Activated T-cell treated with anti-CD3 and anti-CD28 coated beads, Interleukin-2, amount 50 U/mL, for 24 hours (primary cell): ENCODE data around the gene GRM2.
"Not testable (repeated sequence)": the region's sequence is repeated elsewhere in the genome, so short reads cannot be mapped to it uniquely, and the experiment has no call there.

Experiments
- DNase-seq: peaks from one replicate; pipeline ENCODE4 v3.0.0-alpha.2; 2020
- H3K27ac Mint-ChIP-seq: 2 replicates; pipeline ENCODE4 v1.8.0; 2020; ENCODE audit warnings: mild to moderate bottlenecking, mixed read lengths
- H3K27me3 Mint-ChIP-seq: 2 replicates; pipeline ENCODE4 v1.8.0; 2020; ENCODE audit warnings: mixed read lengths
- H3K36me3 Mint-ChIP-seq: 2 replicates; pipeline ENCODE4 v1.8.0; 2020; ENCODE audit warnings: low read depth, mixed read lengths
- H3K4me1 Mint-ChIP-seq: 2 replicates; pipeline ENCODE4 v1.8.0; 2020; ENCODE audit warnings: low read depth, mixed read lengths
- H3K4me3 Mint-ChIP-seq: 2 replicates; pipeline ENCODE4 v1.8.0; 2020; ENCODE audit warnings: mild to moderate bottlenecking, moderate library complexity, mixed read lengths
- H3K9me3 Mint-ChIP-seq: 2 replicates; pipeline ENCODE4 v1.8.0; 2020; ENCODE audit warnings: mixed read lengths

Gene GRM2

GRCh38 chr3:51718547-51719409 lies 11.9 kb downstream of the GRM2 start:
- Mint-ChIP-seq H3K9me3 (peaks cover 2% of the 10 kb centered on the region), H3K4me1 (peaks cover 31% of the 10 kb centered on the region), H3K4me3 (no peak overlapping the region), H3K27me3 (no peaks in the 10 kb centered on the region), H3K27ac (no peak overlapping the region), H3K36me3 (no peaks in the 10 kb centered on the region)
- DNase-seq: peak; percentile 61

GRCh38 chr3:51719410-51720025 lies 12.7 kb downstream of the GRM2 start:
- H3K4me1 Mint-ChIP-seq: peaks cover 31% of the 10 kb centered on the region
- peaks cover 2% of the 10 kb centered on the region for H3K9me3 Mint-ChIP-seq
- peak; percentile 22 for DNase-seq
- H3K27ac Mint-ChIP-seq: no peak overlapping the region
- no peak overlapping the region for H3K4me3 Mint-ChIP-seq
- no peaks in the 10 kb centered on the region for H3K27me3 Mint-ChIP-seq
- no peaks in the 10 kb centered on the region for H3K36me3 Mint-ChIP-seq

GRCh38 chr3:51720292-51721061 lies 13.6 kb downstream of the GRM2 start:
- no peak overlapping the region for H3K27ac Mint-ChIP-seq
- H3K4me1 Mint-ChIP-seq: peaks cover 31% of the 10 kb centered on the region
- H3K36me3 Mint-ChIP-seq: no peaks in the 10 kb centered on the region
- H3K4me3 Mint-ChIP-seq: no peak overlapping the region
- no peaks in the 10 kb centered on the region for H3K27me3 Mint-ChIP-seq
- peaks cover 2% of the 10 kb centered on the region for H3K9me3 Mint-ChIP-seq
- DNase-seq: no peak

- H3K27ac Mint-ChIP-seq: no peak overlapping the region
- H3K27me3 Mint-ChIP-seq: no peaks in the 10 kb centered on the region
- no peak overlapping the region for H3K4me3 Mint-ChIP-seq
- H3K9me3 Mint-ChIP-seq: peaks cover 2% of the 10 kb centered on the region
- no peaks in the 10 kb centered on the region for H3K36me3 Mint-ChIP-seq
- no peak for DNase-seq
- H3K4me1 Mint-ChIP-seq: peaks cover 31% of the 10 kb centered on the region
Measured at GRCh38 chr3:51721062-51721745, 14.3 kb downstream of the GRM2 start.

- no peak for DNase-seq
- peaks cover 2% of the 10 kb centered on the region for H3K9me3 Mint-ChIP-seq
- H3K27ac Mint-ChIP-seq: peak overlapping the region; percentile 23
- no peaks in the 10 kb centered on the region for H3K36me3 Mint-ChIP-seq
- H3K4me3 Mint-ChIP-seq: no peak overlapping the region
- H3K4me1 Mint-ChIP-seq: peaks cover 33% of the 10 kb centered on the region
- no peaks in the 10 kb centered on the region for H3K27me3 Mint-ChIP-seq
Measured at GRCh38 chr3:51722362-51722761, 15.5 kb downstream of the GRM2 start.

GRCh38 chr3:51727500-51727899 lies 20.6 kb downstream of the GRM2 start:
- Mint-ChIP-seq H3K9me3 (peaks cover under 1% of the 10 kb centered on the region), H3K27me3 (no peaks in the 10 kb centered on the region), H3K27ac (peak overlapping the region; percentile 23), H3K36me3 (no peaks in the 10 kb centered on the region), H3K4me1 (peaks cover 29% of the 10 kb centered on the region), H3K4me3 (no peak overlapping the region)
- DNase-seq: no peak

GRCh38 chr3:51729042-51729633 lies 22.3 kb downstream of the GRM2 start:
- Mint-ChIP-seq H3K9me3 (no peaks in the 10 kb centered on the region), H3K4me1 (peaks cover 35% of the 10 kb centered on the region), H3K27ac (peak overlapping the region; percentile 76), H3K36me3 (no peaks in the 10 kb centered on the region), H3K4me3 (no peak overlapping the region), H3K27me3 (no peaks in the 10 kb centered on the region)
- no peak for DNase-seq

- peaks cover 39% of the 10 kb centered on the region for H3K4me1 Mint-ChIP-seq
- DNase-seq: no peak
- H3K9me3 Mint-ChIP-seq: no peaks in the 10 kb centered on the region
- H3K4me3 Mint-ChIP-seq: peak overlapping the region; percentile 2
- H3K27ac Mint-ChIP-seq: peak overlapping the region; percentile 9
- peaks cover 26% of the 10 kb centered on the region for H3K27me3 Mint-ChIP-seq
- no peaks in the 10 kb centered on the region for H3K36me3 Mint-ChIP-seq
Measured at GRCh38 chr3:51733859-51734571, 27.1 kb downstream of the GRM2 start.

- no peaks in the 10 kb centered on the region for H3K36me3 Mint-ChIP-seq
- peaks cover 35% of the 10 kb centered on the region for H3K4me1 Mint-ChIP-seq
- H3K27me3 Mint-ChIP-seq: peaks cover 30% of the 10 kb centered on the region
- H3K27ac Mint-ChIP-seq: peak overlapping the region; percentile 9
- DNase-seq: no peak
- H3K9me3 Mint-ChIP-seq: no peaks in the 10 kb centered on the region
- peak overlapping the region; percentile 18 for H3K4me3 Mint-ChIP-seq
Measured at GRCh38 chr3:51734572-51734907, 27.7 kb downstream of the GRM2 start.

GRCh38 chr3:51735039-51735438 lies 28.2 kb downstream of the GRM2 start:
- no peak for DNase-seq
- Mint-ChIP-seq H3K9me3 (no peaks in the 10 kb centered on the region), H3K36me3 (no peaks in the 10 kb centered on the region), H3K4me1 (peaks cover 30% of the 10 kb centered on the region), H3K4me3 (no peak overlapping the region), H3K27me3 (peaks cover 32% of the 10 kb centered on the region), H3K27ac (peak overlapping the region; percentile 20)

GRCh38 chr3:51735950-51736349 lies 29.1 kb downstream of the GRM2 start:
- peaks cover 27% of the 10 kb centered on the region for H3K4me1 Mint-ChIP-seq
- H3K27ac Mint-ChIP-seq: no peak overlapping the region
- H3K9me3 Mint-ChIP-seq: no peaks in the 10 kb centered on the region
- H3K36me3 Mint-ChIP-seq: no peaks in the 10 kb centered on the region
- H3K4me3 Mint-ChIP-seq: no peak overlapping the region
- H3K27me3 Mint-ChIP-seq: peaks cover 36% of the 10 kb centered on the region
- no peak for DNase-seq

- Mint-ChIP-seq H3K4me1 (peaks cover 24% of the 10 kb centered on the region), H3K9me3 (no peaks in the 10 kb centered on the region), H3K36me3 (no peaks in the 10 kb centered on the region), H3K27ac (no peak overlapping the region), H3K4me3 (no peak overlapping the region), H3K27me3 (peaks cover 36% of the 10 kb centered on the region)
- DNase-seq: no peak
Measured at GRCh38 chr3:51739110-51739509, 32.2 kb downstream of the GRM2 start.

- H3K4me3 Mint-ChIP-seq, H3K36me3 Mint-ChIP-seq, DNase-seq, H3K27ac Mint-ChIP-seq, H3K9me3 Mint-ChIP-seq, H3K4me1 Mint-ChIP-seq: not testable (repeated sequence)
- peaks cover 24% of the 10 kb centered on the region for H3K27me3 Mint-ChIP-seq
Measured at GRCh38 chr3:51742320-51742719, 35.5 kb downstream of the GRM2 start.
